SK-N-SH (cell line): ENCODE measurements around the gene SP2. TPM values are rescaled to one million over a fixed set of nuclear protein-coding genes. Genes with fewer than 3 reads are reported as not detected.

Source experiments
- CTCF ChIA-PET: fragments of 300-600, 350-600 bp; formaldehyde crosslinking; extraction: SDS; loops from one replicate; lab custom pipeline; 2021; lab: Yijun Ruan, JAX
- POLR2A ChIA-PET: fragments of 350-600 bp; sonication (Branson Sonifier 250); formaldehyde crosslinking; extraction: SDS; loops from one replicate; lab custom pipeline; 2020; ENCODE audit warnings: antibody characterized with exemption, inconsistent platforms; lab: Yijun Ruan, JAX
- DNase-seq: peaks from one replicate; pipeline ENCODE4 v3.0.0; 2012
- H2AFZ ChIP-seq: fragments of 200-600 bp; sonication (generic); 2 replicates; pipeline ENCODE4 v1.8.1; 2016; ENCODE audit warnings: antibody characterized with exemption, mild to moderate bottlenecking, low read depth
- H3F3A ChIP-seq: fragments of 200-600 bp; sonication (generic); replicated peaks from 2 replicates; pipeline ENCODE3; 2016; ENCODE audit warnings: antibody characterized with exemption, mild to moderate bottlenecking; ENCODE audit not compliant: insufficient read depth
- H3K27ac ChIP-seq, 2 experiments: fragments of 200-500 bp in 1 of 2; fragments of 200-600 bp in 1 of 2; sonication (Bioruptor generic) in 1 of 2; sonication (generic), shearing (Covaris generic) in 1 of 2; 2 replicates each; pipeline versions ENCODE4 v1.5.1 to v1.6.1; 2014 to 2016; ENCODE audit warnings: low read depth in 2 of 2, inconsistent platforms in 1 of 2, low read length in 1 of 2, mild to moderate bottlenecking in 1 of 2, mixed read lengths in 1 of 2
- H3K27me3 ChIP-seq: fragments of 200-600 bp; sonication (generic), shearing (Covaris generic); 2 replicates; pipeline ENCODE4 v1.6.1; 2016; ENCODE audit warnings: mixed run types; ENCODE audit not compliant: insufficient read depth
- H3K36me3 ChIP-seq, 2 experiments: fragments of 200-500 bp in 1 of 2; fragments of 200-600 bp in 1 of 2; sonication (Bioruptor generic) in 1 of 2; sonication (generic) in 1 of 2; replicated peaks in 1 of 2; 2 replicates each; pipeline versions ENCODE3 to v1.5.1; 2014 to 2016; ENCODE audit warnings: low read length in 1 of 2, mild to moderate bottlenecking in 1 of 2; ENCODE audit not compliant: insufficient read depth in 2 of 2, control insufficient read depth in 1 of 2
- H3K4me1 ChIP-seq, 2 experiments: fragments of 200-500 bp in 1 of 2; fragments of 200-600 bp in 1 of 2; sonication (Bioruptor generic) in 1 of 2; sonication (generic), shearing (Covaris generic) in 1 of 2; 2 replicates each; pipeline versions ENCODE4 v1.5.1 to v1.6.1; 2014 to 2016; ENCODE audit warnings: low read depth in 1 of 2, low read length in 1 of 2, mixed run types in 1 of 2; ENCODE audit not compliant: insufficient read depth in 2 of 2, control insufficient read depth in 1 of 2
- H3K4me2 ChIP-seq: fragments of 200-600 bp; sonication (generic), shearing (Covaris generic); 2 replicates; pipeline ENCODE4 v1.6.1; 2017; ENCODE audit warnings: mixed run types
- H3K4me3 ChIP-seq, 2 experiments: fragments of 200-500 bp in 1 of 2; fragments of 200-600 bp in 1 of 2; sonication (Bioruptor generic) in 1 of 2; sonication (generic), shearing (Covaris generic) in 1 of 2; 2 replicates each; pipeline versions ENCODE4 v1.5.1 to v1.8.1; 2014 to 2016; ENCODE audit warnings: low read depth in 2 of 2, inconsistent platforms in 1 of 2, low read length in 1 of 2, mild to moderate bottlenecking in 1 of 2, mixed read lengths in 1 of 2, moderate library complexity in 1 of 2
- H3K79me2 ChIP-seq: fragments of 200-600 bp; sonication (generic); 2 replicates; pipeline ENCODE4 v1.8.1; 2017; ENCODE audit warnings: mild to moderate bottlenecking; ENCODE audit not compliant: insufficient read depth
- H3K9ac ChIP-seq: fragments of 200-600 bp; sonication (generic); 2 replicates; pipeline ENCODE4 v1.6.1; 2017; ENCODE audit warnings: mixed run types
- H3K9me2 ChIP-seq: fragments of 200-600 bp; sonication (generic); 2 replicates; pipeline ENCODE4 v1.6.1; 2017; ENCODE audit warnings: mixed run types
- H3K9me3 ChIP-seq: fragments of 200-600 bp; sonication (generic); 2 replicates; pipeline ENCODE4 v1.6.1; 2017; ENCODE audit warnings: mixed run types, mild to moderate bottlenecking, moderate library complexity
- H4K20me1 ChIP-seq: fragments of 200-600 bp; sonication (generic); 2 replicates; pipeline ENCODE4 v1.6.1; 2017; ENCODE audit warnings: mild to moderate bottlenecking, mixed run types; ENCODE audit not compliant: insufficient read depth
- CHD2 ChIP-seq: fragments of 150-350 bp; IDR thresholded peaks from 2 replicates; pipeline ENCODE4 v1.6.1; 2018; ENCODE audit warnings: low read length; ENCODE audit not compliant: partially characterized antibody
- ELF1 ChIP-seq: IDR thresholded peaks from 2 replicates; pipeline ENCODE4 v1.4.0; 2012
- EP300 ChIP-seq, 2 experiments: IDR thresholded peaks; 2 replicates each; pipeline versions ENCODE4 v1.4.0 to v1.6.1; 2012; ENCODE audit warnings: borderline replicate concordance in 1 of 2, low read depth in 1 of 2, low read length in 1 of 2
- EZH2phosphoT487 ChIP-seq: fragments of 200-600 bp; sonication (generic); IDR thresholded peaks from 2 replicates; pipeline ENCODE4 v1.6.1; 2017; ENCODE audit warnings: low read depth, mixed run types, mild to moderate bottlenecking, antibody characterized with exemption, moderate library complexity, borderline replicate concordance
- FOSL2 ChIP-seq: IDR thresholded peaks from 2 replicates; pipeline ENCODE4 v1.4.0; 2012; ENCODE audit warnings: low read depth, mild to moderate bottlenecking, moderate library complexity, borderline replicate concordance
- GABPA ChIP-seq: IDR thresholded peaks from 2 replicates; pipeline ENCODE4 v1.4.0; 2012; ENCODE audit warnings: low read depth, mild to moderate bottlenecking
- JUND ChIP-seq: IDR thresholded peaks from 2 replicates; pipeline ENCODE4 v1.4.0; 2012
- MEF2A ChIP-seq: IDR thresholded peaks from 2 replicates; pipeline ENCODE4 v1.4.0; 2012; ENCODE audit warnings: low read depth, borderline replicate concordance
- MXI1 ChIP-seq: IDR thresholded peaks from 2 replicates; pipeline ENCODE4 v1.6.1; 2012; ENCODE audit warnings: mild to moderate bottlenecking, low read depth, low read length, improper control_type of control experiment
- NRF1 ChIP-seq: IDR thresholded peaks from 2 replicates; pipeline ENCODE4 v1.6.1; 2012; ENCODE audit warnings: low read depth, mild to moderate bottlenecking, low read length
- POLR2AphosphoS5 ChIP-seq: IDR thresholded peaks from 2 replicates; pipeline ENCODE4 v1.6.1; 2012; ENCODE audit warnings: low read depth, low read length
- RAD21 ChIP-seq: IDR thresholded peaks from 2 replicates; pipeline ENCODE4 v1.6.1; 2012; ENCODE audit warnings: mild to moderate bottlenecking, low read length
- RXRA ChIP-seq: IDR thresholded peaks from 2 replicates; pipeline ENCODE4 v1.4.0; 2012; ENCODE audit warnings: low read depth, mild to moderate bottlenecking, borderline replicate concordance
- TAF1 ChIP-seq: IDR thresholded peaks from 2 replicates; pipeline ENCODE4 v1.6.1; 2012; ENCODE audit warnings: low read depth, mild to moderate bottlenecking, low read length, moderate library complexity, borderline replicate concordance
- TEAD4 ChIP-seq: IDR thresholded peaks from 2 replicates; pipeline ENCODE4 v1.4.0; 2012; ENCODE audit warnings: mild to moderate bottlenecking, borderline replicate concordance; ENCODE audit not compliant: insufficient read depth
- YY1 ChIP-seq: IDR thresholded peaks from 2 replicates; pipeline ENCODE4 v1.4.0; 2012; ENCODE audit warnings: low read depth, mild to moderate bottlenecking
- WGBS: methylation state at CpG from one replicate; pipeline ENCODE4 v1.1.6; 2017; ENCODE audit warnings: low lambda C conversion rate; 5-methylcytosine and 5-hydroxymethylcytosine counted together
- polyA plus RNA-seq, 3 experiments: library from polyadenylated mRNA; depleted of rRNA; stranded (reverse); fragments of >200 nt; gene quantifications; 2 replicates each; pipeline ENCODE4 v1.2.3, GENCODE V29; 2012
- TF ChIP-seq, protein P1 (sequence below): IDR thresholded peaks from 2 replicates; pipeline ENCODE4 v1.4.0; 2012; ENCODE audit warnings: low read depth
- TF ChIP-seq, protein P2 (sequence below): fragments of 150-350 bp; IDR thresholded peaks from 2 replicates; pipeline ENCODE4 v1.6.1; 2017; ENCODE audit warnings: antibody characterized with exemption, low read length, low read depth, borderline replicate concordance
- TF ChIP-seq, protein P3 (sequence below): IDR thresholded peaks from 2 replicates; pipeline ENCODE4 v1.4.0; 2012; ENCODE audit warnings: low read depth, borderline replicate concordance
- TF ChIP-seq, protein P4 (sequence below): fragments of 200-600 bp; sonication (generic); IDR thresholded peaks from 2 replicates; pipeline ENCODE4 v1.6.1; 2017; ENCODE audit warnings: antibody characterized with exemption, mild to moderate bottlenecking, moderate library complexity
- TF ChIP-seq, protein P5 (sequence below): IDR thresholded peaks from 2 replicates; pipeline ENCODE4; 2012
- TF ChIP-seq, protein P6 (sequence below): fragments of 150-350 bp; IDR thresholded peaks from 2 replicates; pipeline ENCODE4 v1.6.1; 2016; ENCODE audit warnings: mild to moderate bottlenecking, low read depth, low read length

The SP2 gene
- polyA plus RNA-seq, 1 of the 3 experiments (the other 2 are of a cell fraction) = 16.7 TPM

DNA sequence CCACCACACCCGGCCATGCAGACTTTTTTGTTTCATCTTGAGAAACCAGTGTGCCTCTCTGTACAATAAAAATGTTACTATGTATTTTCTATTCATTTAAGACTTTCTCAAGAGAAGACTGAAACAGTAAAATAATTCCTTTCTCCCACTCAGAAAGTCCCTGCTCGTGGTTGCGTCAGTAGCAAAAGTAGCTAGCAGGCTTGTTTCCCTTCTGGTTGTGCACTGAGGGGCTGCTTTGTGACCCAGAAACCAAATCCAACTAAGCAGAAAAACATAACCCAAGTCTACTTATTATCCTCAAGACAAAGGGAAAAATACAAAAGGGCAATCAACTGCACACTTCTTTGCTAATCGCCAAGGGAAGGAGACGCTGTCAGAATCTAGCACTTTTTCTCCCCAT lies 41.9 kb downstream of the SP2 start (continued):
- TF ChIP-seq GABPA (no peak), ELF1 (no peak), JUND (no peak), CHD2 (no peak), MEF2A (no peak), MXI1 (no peak)
- TF ChIP-seq, protein P1, sequence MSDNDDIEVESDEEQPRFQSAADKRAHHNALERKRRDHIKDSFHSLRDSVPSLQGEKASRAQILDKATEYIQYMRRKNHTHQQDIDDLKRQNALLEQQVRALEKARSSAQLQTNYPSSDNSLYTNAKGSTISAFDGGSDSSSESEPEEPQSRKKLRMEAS = no peak

DNA sequence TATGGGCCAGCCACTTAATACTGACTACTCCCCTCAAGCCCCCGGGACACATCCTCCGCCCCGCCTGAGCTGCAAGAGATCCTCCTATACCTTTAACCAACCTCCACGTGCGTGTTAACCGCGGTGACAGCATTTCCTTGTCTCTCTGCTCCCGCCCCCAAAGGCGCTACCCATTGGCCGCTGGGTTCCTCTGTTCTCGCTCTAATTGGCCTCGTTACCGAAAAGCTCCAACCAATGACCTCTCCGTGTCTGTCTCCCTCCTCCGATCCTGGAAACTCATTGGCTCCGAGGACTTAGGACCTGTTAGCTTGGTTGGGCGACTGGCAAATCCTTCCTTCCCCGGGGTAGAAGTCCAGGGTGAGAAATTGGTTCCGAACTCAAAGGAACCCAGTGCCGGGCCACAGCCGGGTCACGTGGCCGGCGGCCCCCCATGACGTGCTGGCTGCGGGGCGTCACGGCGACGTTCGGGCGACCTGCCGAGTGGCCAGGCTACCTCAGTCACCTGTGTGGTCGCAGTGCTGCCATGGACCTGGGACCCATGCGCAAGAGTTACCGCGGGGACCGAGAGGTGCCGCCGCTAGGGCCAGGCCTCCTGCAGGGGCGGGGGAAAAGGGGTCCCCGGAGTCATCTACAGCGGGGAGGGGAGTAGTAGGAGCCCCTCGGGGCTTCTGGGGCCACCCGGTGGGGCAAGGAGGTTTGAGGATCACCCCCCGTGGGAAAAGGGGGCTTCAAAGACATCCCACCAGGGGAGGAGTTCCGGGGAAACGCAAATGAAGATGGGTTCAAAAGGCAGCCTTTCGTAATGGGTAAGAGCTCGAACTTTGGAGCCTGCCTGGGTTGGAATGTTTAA lies 45.4 kb downstream of the SP2 start, which contains the start of gene PNPO:
Gene PNPO, plus strand, starts transcription at position 326 of the 850 bp plus-strand sequence. Its CDS starts 105 bp downstream, at position 431.
- H3K9me3 ChIP-seq = no peaks in the 10 kb centered on the region
- H3K4me1 ChIP-seq = peaks cover 6 to 17% of the 10 kb centered on the region in 2 experiments; a peak in 3 of 4 replicates
- WGBS = 3% methylated on average over 40 of the region's 50 CpGs
- H3K9me2 ChIP-seq = no peaks in the 10 kb centered on the region
- POLR2A ChIA-PET = interaction anchor here (0.6 to 1.7 kb wide), 14 partner anchors 9 to 101 kb away, joined by 3 to 8 read pairs (median 4); partner anchors contain the start of genes CDK5RAP3, PRR15L, SCRN2 and SP2
- peak within 1 kb of the TSS; percentile 91 for H3K4me2 ChIP-seq
- peak within 1 kb of the TSS; percentile 76 to 78 for H3K4me3 ChIP-seq
- peaks cover 13% of the 10 kb centered on the region; the same call in 1 of the 2 replicates for H3K79me2 ChIP-seq
- H3K27me3 ChIP-seq = no peaks in the 10 kb centered on the region
- H2AFZ ChIP-seq = peak within 1 kb of the TSS; percentile 92
- H3K36me3 ChIP-seq = peaks cover 0 to 20% of the 10 kb centered on the region in 2 experiments
- DNase-seq = peak; percentile 98
- H3F3A ChIP-seq = peaks cover 5% of the 10 kb centered on the region
- H3K9ac ChIP-seq = peak within 1 kb of the TSS; percentile 69
- H4K20me1 ChIP-seq = no peaks in the 10 kb centered on the region
- CTCF ChIA-PET = interaction anchor here (0.7 to 41.6 kb wide), 13 partner anchors 3 to 1287 kb away, joined by 3 to 1216 read pairs (median 8); partner anchors contain the start of genes CDK5RAP3, PNPO, PRR15L and SCRN2
- H3K27ac ChIP-seq = peak within 1 kb of the TSS in 1 of 2 experiments; percentile 73; a peak in 3 of 4 replicates
- peak; percentile 59; the same call in 1 of the 2 replicates for TF ChIP-seq POLR2AphosphoS5
- peak; percentile 18; the same call in 1 of the 2 replicates for TF ChIP-seq NRF1
- TF ChIP-seq, protein P2, sequence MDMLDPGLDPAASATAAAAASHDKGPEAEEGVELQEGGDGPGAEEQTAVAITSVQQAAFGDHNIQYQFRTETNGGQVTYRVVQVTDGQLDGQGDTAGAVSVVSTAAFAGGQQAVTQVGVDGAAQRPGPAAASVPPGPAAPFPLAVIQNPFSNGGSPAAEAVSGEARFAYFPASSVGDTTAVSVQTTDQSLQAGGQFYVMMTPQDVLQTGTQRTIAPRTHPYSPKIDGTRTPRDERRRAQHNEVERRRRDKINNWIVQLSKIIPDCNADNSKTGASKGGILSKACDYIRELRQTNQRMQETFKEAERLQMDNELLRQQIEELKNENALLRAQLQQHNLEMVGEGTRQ = peak; percentile 43
- TF ChIP-seq YY1 = peak; percentile 63; the same call in 1 of the 2 replicates
- no peak for TF ChIP-seq RXRA
- TF ChIP-seq, protein P3, sequence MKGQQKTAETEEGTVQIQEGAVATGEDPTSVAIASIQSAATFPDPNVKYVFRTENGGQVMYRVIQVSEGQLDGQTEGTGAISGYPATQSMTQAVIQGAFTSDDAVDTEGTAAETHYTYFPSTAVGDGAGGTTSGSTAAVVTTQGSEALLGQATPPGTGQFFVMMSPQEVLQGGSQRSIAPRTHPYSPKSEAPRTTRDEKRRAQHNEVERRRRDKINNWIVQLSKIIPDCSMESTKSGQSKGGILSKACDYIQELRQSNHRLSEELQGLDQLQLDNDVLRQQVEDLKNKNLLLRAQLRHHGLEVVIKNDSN = peak; percentile 91
- TF ChIP-seq MXI1 = peak; percentile 100
- TF ChIP-seq, protein P4, sequence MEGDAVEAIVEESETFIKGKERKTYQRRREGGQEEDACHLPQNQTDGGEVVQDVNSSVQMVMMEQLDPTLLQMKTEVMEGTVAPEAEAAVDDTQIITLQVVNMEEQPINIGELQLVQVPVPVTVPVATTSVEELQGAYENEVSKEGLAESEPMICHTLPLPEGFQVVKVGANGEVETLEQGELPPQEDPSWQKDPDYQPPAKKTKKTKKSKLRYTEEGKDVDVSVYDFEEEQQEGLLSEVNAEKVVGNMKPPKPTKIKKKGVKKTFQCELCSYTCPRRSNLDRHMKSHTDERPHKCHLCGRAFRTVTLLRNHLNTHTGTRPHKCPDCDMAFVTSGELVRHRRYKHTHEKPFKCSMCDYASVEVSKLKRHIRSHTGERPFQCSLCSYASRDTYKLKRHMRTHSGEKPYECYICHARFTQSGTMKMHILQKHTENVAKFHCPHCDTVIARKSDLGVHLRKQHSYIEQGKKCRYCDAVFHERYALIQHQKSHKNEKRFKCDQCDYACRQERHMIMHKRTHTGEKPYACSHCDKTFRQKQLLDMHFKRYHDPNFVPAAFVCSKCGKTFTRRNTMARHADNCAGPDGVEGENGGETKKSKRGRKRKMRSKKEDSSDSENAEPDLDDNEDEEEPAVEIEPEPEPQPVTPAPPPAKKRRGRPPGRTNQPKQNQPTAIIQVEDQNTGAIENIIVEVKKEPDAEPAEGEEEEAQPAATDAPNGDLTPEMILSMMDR = no peak; the same call in 1 of the 2 replicates
- TF ChIP-seq TEAD4 = no peak
- TF ChIP-seq FOSL2 = no peak
- TF ChIP-seq, protein P5, sequence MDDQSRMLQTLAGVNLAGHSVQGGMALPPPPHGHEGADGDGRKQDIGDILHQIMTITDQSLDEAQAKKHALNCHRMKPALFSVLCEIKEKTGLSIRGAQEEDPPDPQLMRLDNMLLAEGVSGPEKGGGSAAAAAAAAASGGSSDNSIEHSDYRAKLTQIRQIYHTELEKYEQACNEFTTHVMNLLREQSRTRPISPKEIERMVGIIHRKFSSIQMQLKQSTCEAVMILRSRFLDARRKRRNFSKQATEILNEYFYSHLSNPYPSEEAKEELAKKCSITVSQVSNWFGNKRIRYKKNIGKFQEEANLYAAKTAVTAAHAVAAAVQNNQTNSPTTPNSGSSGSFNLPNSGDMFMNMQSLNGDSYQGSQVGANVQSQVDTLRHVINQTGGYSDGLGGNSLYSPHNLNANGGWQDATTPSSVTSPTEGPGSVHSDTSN = peak; percentile 78
- peak; percentile 89 for TF ChIP-seq ELF1
- no peak for TF ChIP-seq RAD21
- TF ChIP-seq EP300 (IDR thresholded peaks at IDR 0.05; ENCODE audit: borderline replicate concordance in 1 of 2, low read depth in 1 of 2, low read length in 1 of 2) = peak in 1 of 2 experiments; percentile 54; a peak in 1 of 4 replicates
- TF ChIP-seq CHD2 = peak; percentile 93
- TF ChIP-seq TAF1 = 0 out of 2 replicates have a peak, but pooled peaks have one; percentile 24
- TF ChIP-seq, protein P6, sequence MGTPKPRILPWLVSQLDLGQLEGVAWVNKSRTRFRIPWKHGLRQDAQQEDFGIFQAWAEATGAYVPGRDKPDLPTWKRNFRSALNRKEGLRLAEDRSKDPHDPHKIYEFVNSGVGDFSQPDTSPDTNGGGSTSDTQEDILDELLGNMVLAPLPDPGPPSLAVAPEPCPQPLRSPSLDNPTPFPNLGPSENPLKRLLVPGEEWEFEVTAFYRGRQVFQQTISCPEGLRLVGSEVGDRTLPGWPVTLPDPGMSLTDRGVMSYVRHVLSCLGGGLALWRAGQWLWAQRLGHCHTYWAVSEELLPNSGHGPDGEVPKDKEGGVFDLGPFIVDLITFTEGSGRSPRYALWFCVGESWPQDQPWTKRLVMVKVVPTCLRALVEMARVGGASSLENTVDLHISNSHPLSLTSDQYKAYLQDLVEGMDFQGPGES = peak; percentile 97
- TF ChIP-seq GABPA = peak; percentile 66
- TF ChIP-seq, protein P1 = peak; percentile 100
- TF ChIP-seq EZH2phosphoT487 = no peak
